ENCODE results near the gene KIRREL1. TPM values are rescaled to one million over a fixed set of nuclear protein-coding genes. Genes with fewer than 3 reads are reported as not detected.
A peak's percentile ranks its signal among the peaks of the same experiment; 100 is the strongest.

The KIRREL1 gene
- total RNA-seq, 4 donors from 2014 or later = 34.1 to 102 (median 57.4) TPM

DNA sequence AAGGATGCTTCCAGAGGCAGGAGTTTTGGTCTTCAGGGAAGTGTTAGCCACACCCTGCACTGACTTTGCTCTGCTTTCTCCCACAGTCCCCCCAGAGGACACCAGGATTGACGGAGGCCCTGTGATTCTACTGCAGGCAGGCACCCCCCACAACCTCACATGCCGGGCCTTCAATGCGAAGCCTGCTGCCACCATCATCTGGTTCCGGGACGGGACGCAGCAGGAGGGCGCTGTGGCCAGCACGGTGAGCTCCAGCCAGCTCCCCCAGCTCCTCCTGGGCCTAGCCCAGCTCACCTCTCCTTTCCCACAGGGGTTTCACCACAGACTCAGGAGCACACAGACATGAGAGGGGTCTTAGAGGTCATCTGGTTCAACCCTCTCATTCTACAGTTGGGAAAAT, 90.9 kb downstream of the KIRREL1 start:
- H3K4me3 ChIP-seq = no peak overlapping the region
- H3K36me3 ChIP-seq = no peaks in the 10 kb centered on the region
- no peak overlapping the region for H3K27ac ChIP-seq
- TF ChIP-seq, protein P1, sequence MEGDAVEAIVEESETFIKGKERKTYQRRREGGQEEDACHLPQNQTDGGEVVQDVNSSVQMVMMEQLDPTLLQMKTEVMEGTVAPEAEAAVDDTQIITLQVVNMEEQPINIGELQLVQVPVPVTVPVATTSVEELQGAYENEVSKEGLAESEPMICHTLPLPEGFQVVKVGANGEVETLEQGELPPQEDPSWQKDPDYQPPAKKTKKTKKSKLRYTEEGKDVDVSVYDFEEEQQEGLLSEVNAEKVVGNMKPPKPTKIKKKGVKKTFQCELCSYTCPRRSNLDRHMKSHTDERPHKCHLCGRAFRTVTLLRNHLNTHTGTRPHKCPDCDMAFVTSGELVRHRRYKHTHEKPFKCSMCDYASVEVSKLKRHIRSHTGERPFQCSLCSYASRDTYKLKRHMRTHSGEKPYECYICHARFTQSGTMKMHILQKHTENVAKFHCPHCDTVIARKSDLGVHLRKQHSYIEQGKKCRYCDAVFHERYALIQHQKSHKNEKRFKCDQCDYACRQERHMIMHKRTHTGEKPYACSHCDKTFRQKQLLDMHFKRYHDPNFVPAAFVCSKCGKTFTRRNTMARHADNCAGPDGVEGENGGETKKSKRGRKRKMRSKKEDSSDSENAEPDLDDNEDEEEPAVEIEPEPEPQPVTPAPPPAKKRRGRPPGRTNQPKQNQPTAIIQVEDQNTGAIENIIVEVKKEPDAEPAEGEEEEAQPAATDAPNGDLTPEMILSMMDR (IDR thresholded peaks at IDR 0.05) = no peak
- TF ChIP-seq POLR2A (IDR thresholded peaks at IDR 0.05) = no peak
- no peaks in the 10 kb centered on the region for H3K9me3 ChIP-seq
- H3K4me1 ChIP-seq = no peaks in the 10 kb centered on the region
- no peaks in the 10 kb centered on the region for H3K27me3 ChIP-seq
- no peak for DNase-seq
- intact Hi-C loops (cut with DNase I; ENCODE audit: low total_unique reads) = loop anchor here (10.0 kb wide), 1 partner anchor 50 kb away; no protein-coding TSS in a partner anchor

DNA sequence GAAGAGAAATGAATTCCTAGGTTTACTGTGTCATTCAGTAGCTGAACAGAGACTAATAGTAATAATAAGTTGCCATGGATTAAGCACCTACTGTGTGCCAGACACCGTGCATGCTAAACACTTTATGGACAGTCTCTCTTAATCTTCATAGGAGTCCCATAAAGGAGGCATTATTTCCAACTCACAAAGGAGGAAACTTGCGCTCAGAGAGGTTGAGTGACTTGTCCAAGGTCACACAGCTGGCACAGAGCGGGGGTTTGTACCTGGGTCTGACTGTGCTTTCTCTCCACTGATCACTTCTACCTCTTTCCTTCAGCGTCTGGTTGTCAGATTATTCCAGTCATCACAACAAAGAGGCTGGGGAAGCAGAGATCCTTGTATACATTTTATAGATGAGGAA, 91.3 kb downstream of the KIRREL1 start:
- TF ChIP-seq, protein P1 (IDR thresholded peaks at IDR 0.05) = no peak
- no peak for TF ChIP-seq POLR2A (IDR thresholded peaks at IDR 0.05)
- Histone ChIP-seq H3K9me3 (no peaks in the 10 kb centered on the region), H3K27ac (no peak overlapping the region), H3K36me3 (no peaks in the 10 kb centered on the region), H3K27me3 (no peaks in the 10 kb centered on the region), H3K4me3 (no peak overlapping the region), H3K4me1 (no peaks in the 10 kb centered on the region)
- intact Hi-C loops (cut with DNase I; ENCODE audit: low total_unique reads) = loop anchor here (10.0 kb wide), 1 partner anchor 50 kb away; no protein-coding TSS in a partner anchor
- no peak for DNase-seq

DNA sequence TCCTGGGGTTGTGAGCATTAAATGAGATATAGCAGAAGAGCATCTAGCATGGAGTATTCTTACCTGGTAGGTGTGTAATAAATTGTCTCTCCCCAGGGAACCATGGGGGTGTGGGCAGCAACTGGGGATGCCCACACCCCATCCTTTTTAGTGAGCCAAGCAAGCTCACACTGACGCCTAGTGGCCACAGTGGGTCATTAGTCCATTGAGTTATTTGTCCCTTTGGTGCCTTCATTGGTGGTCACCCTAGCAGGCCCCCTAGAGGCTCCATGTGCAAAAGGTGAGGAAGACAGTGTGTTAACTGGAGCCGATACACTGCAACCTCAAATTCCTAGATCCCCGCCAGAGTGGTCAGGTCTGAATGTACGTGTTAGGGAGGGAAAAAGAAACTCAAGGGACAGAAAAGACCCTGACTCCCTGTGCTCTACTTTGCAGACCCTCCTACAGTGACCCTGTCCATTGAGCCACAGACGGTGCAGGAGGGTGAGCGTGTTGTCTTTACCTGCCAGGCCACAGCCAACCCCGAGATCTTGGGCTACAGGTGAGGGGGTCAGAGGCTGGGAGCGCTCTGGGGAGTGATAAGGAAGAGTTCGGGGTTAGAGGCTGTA, 94.0 kb downstream of the KIRREL1 start:
- no peak overlapping the region for H3K27ac ChIP-seq
- no peaks in the 10 kb centered on the region for H3K9me3 ChIP-seq
- intact Hi-C loops (cut with DNase I; ENCODE audit: low total_unique reads) = loop anchor here (10.0 kb wide), 1 partner anchor 53 kb away; no protein-coding TSS in a partner anchor
- no peaks in the 10 kb centered on the region for H3K4me1 ChIP-seq
- H3K36me3 ChIP-seq = no peaks in the 10 kb centered on the region
- no peaks in the 10 kb centered on the region for H3K27me3 ChIP-seq
- no peak overlapping the region for H3K4me3 ChIP-seq
- no peak for TF ChIP-seq POLR2A (IDR thresholded peaks at IDR 0.05)
- TF ChIP-seq, protein P1 (IDR thresholded peaks at IDR 0.05) = peak; percentile 83 to 92 (median 88)
- DNase-seq = peak; percentile 62 to 77

DNA sequence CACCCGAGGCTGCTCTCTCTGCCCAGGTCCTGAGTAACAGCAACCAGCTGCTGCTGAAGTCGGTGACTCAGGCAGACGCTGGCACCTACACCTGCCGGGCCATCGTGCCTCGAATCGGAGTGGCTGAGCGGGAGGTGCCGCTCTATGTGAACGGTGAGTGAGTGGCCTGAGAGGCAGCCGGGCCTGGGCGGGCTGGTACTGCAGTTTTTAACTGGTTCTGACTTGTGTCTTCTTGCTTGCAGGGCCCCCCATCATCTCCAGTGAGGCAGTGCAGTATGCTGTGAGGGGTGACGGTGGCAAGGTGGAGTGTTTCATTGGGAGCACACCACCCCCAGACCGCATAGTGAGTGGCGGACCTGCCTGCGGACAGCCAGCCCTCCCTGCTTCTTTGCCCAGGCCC, 96.0 kb downstream of the KIRREL1 start:
- H3K4me1 ChIP-seq = no peaks in the 10 kb centered on the region
- no peak for DNase-seq
- intact Hi-C loops (cut with DNase I; ENCODE audit: low total_unique reads) = loop anchor here (10.0 kb wide), 1 partner anchor 55 kb away; no protein-coding TSS in a partner anchor
- H3K36me3 ChIP-seq = no peaks in the 10 kb centered on the region
- H3K27me3 ChIP-seq = no peaks in the 10 kb centered on the region
- no peaks in the 10 kb centered on the region for H3K9me3 ChIP-seq
- no peak overlapping the region for H3K27ac ChIP-seq
- H3K4me3 ChIP-seq = no peak overlapping the region
- TF ChIP-seq, protein P1 (IDR thresholded peaks at IDR 0.05) = no peak
- TF ChIP-seq POLR2A (IDR thresholded peaks at IDR 0.05) = no peak

DNA sequence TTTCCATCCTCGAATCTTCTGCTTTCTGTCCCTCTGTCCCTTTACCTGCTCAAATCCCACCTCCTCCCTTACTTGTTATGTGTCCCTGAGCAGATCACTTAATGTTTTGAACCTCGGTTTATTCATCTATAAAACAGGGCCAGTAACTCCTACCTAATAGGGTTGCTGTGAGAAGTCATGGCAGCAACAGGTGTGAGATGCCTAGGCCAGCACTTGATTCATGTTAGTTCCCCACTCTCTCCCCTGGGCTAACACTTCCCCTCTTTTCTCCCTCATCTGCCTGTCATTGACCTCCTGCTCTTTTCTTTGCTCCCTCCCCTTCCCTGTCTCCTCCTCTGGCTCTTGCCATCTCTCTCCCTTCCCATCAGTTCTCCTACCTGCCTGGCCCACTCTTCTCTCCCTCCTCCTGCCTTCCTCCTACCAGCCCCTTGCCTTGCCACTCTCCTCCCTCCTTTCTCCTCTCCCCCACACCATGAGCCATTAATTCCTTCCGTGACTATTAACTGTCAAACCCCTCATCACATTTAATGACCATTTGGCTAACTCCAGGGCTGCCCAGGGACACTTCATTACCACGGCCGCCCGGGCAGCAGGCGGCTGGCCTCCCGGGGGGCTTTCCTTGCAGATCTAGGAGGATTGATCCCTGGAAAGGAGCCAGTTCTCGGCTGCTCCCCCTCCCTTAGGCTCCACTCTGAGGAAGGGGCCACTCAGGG, 96.6 kb downstream of the KIRREL1 start:
- Histone ChIP-seq H3K4me1 (no peaks in the 10 kb centered on the region), H3K36me3 (no peaks in the 10 kb centered on the region), H3K27ac (no peak overlapping the region), H3K4me3 (no peak overlapping the region), H3K9me3 (no peaks in the 10 kb centered on the region), H3K27me3 (no peaks in the 10 kb centered on the region)
- DNase-seq = no peak
- intact Hi-C loops (cut with DNase I; ENCODE audit: low total_unique reads) = loop anchor here (10.0 kb wide), 1 partner anchor 55 kb away; no protein-coding TSS in a partner anchor
- TF ChIP-seq POLR2A (IDR thresholded peaks at IDR 0.05) = no peak
- TF ChIP-seq, protein P1 (IDR thresholded peaks at IDR 0.05) = no peak
